Measurements from ENCODE around the gene MRPL52. TPM values are rescaled to one million over a fixed set of nuclear protein-coding genes. Genes with fewer than 3 reads are reported as not detected.
"Not testable (repeated sequence)": the region's sequence is repeated elsewhere in the genome, so short reads cannot be mapped to it uniquely, and the experiment has no call there.

The MRPL52 gene
- total and polyA plus RNA-seq, 8 donors, result 29.1 to 85.0 (median 45.8) TPM

DNA sequence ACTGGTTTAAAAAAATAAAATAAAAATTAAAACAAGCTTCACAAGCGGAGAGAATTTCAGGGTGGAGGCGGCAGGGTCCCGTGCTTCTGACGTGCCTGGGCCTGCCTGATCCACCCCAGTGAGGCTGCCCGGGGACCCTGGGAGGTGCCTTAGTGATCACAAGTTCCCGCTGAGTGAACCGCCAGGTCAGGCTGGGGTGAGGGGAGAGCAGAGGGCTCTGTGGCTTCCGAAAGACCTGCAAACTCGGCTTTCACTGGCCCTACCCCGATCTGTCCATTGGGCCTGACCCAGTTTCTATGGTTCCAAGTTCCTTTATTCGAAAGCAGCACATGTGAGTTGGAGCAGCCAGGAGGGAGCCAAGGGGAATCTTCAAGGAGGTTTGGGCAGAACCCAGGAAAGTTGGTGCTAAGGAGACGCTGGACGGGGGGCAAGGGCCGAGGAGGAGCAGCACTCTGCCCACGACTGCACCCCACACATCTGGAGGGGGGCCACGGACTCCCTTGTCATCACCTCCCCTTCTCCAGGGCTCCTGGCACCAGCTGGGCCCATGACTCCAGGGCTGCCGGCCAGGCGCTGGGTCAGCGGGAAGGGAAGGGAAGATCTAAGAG lies 19.6 kb downstream of the MRPL52 start:
- Histone ChIP-seq H3K36me3 (peaks cover 0 to 27% (median 16%) of the 10 kb centered on the region in 3 donors), H3K4me3 (no peak overlapping the region), H3K9me3 (no peaks in the 10 kb centered on the region), H3K27ac (peak overlapping the region in 3 of 4 donors; percentile 10 to 33 (median 32)), H3K27me3 (no peaks in the 10 kb centered on the region), H3K4me1 (peaks cover 12 to 16% (median 14%) of the 10 kb centered on the region in 3 donors)
- TF ChIP-seq, protein P1, sequence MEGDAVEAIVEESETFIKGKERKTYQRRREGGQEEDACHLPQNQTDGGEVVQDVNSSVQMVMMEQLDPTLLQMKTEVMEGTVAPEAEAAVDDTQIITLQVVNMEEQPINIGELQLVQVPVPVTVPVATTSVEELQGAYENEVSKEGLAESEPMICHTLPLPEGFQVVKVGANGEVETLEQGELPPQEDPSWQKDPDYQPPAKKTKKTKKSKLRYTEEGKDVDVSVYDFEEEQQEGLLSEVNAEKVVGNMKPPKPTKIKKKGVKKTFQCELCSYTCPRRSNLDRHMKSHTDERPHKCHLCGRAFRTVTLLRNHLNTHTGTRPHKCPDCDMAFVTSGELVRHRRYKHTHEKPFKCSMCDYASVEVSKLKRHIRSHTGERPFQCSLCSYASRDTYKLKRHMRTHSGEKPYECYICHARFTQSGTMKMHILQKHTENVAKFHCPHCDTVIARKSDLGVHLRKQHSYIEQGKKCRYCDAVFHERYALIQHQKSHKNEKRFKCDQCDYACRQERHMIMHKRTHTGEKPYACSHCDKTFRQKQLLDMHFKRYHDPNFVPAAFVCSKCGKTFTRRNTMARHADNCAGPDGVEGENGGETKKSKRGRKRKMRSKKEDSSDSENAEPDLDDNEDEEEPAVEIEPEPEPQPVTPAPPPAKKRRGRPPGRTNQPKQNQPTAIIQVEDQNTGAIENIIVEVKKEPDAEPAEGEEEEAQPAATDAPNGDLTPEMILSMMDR (IDR thresholded peaks at IDR 0.05), result no peak
- peak in 1 of 6 donors; percentile 38 for DNase-seq
- WGBS, 2 donors, result 78 to 82% methylated on average over 16 to 19 of the region's 19 CpGs
- no peak for ATAC-seq
- FAIRE-seq, result no peak
- intact Hi-C loops (cut with DNase I), result no loop called here

DNA sequence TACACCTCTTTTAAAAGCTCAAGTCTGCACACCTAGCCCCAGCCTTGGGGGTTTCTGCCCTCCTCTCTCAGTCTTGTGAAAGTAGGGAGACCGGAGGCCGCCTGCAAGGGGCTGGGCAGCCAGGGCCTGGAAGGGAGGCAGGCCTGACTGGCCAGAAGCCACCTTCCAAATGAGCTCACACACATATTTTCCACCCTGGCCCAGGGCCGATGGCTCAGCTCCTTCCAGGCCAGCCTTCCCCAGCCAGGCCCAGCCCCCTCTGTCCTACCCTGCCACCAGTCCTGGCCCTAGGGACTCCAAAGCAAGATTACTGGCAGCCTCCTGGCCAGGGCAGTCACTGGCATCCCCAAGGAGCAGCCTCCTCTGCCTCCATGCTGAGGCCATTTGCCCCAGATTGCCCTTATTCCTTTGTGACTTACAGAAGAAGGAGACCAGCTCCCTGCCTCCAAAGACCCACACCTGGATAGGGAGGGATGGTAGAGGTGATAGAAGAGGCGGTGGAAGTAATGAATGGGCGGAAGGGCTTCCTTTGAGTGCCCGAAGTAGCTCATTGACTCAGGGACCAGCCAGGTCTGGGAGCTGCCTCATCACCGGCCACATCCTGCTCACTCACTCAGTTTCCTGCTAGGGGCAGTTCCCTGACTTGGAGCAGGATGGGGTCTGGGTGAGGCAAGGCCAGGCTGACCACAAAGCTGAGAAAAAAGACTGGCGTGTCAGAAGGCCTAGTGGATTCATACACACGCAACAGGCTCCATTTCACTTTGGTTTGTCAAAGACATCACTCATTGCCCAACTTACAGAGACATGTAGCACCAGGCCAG lies 21.5 kb downstream of the MRPL52 start:
- 52 to 53% methylated on average over 9 of the region's 9 CpGs for WGBS, 2 donors
- Histone ChIP-seq H3K4me1 (peaks cover 12 to 16% (median 14%) of the 10 kb centered on the region in 3 donors), H3K9me3 (no peaks in the 10 kb centered on the region), H3K27ac (peak overlapping the region; percentile 38 to 85 (median 70)), H3K36me3 (peaks cover 0 to 9% (median 3%) of the 10 kb centered on the region in 3 donors), H3K4me3 (no peak overlapping the region), H3K27me3 (no peaks in the 10 kb centered on the region)
- TF ChIP-seq, protein P1 (IDR thresholded peaks at IDR 0.05), result no peak
- FAIRE-seq (no peak), DNase-seq (peak; percentile 81 to 92 (median 90)), ATAC-seq (peak; percentile 76 to 84 (median 78))
- intact Hi-C loops (cut with DNase I), result loop anchor here in 2 of 3 donors (10.0 kb wide), 2 partner anchors 196 to 296 kb away; no protein-coding TSS in a partner anchor

DNA sequence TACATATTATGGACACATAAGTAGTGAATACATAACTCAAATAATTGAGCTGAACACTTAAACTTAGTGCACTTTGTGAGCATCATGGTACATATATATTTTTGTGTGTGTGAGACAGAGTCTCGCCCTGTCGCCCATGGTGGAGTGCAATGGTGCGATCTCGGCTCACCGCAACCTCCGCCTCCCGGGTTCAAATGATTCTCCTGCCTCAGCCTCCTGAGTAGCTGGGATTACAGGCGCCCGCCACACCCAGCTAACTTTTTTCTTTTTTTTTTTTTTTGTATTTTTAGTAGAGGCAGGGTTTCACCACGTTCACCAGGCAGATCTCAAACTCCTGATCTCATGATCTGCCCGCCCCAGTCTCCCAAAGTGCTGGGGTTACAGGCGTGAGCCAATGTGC lies 22.5 kb downstream of the MRPL52 start:
- intact Hi-C loops (cut with DNase I), result loop anchor here in 2 of 3 donors (10.0 kb wide), 2 partner anchors 197 to 297 kb away; no protein-coding TSS in a partner anchor
- Histone ChIP-seq H3K27ac (peak overlapping the region in 2 of 4 donors; percentile 85), H3K4me1 (peaks cover 12 to 16% (median 14%) of the 10 kb centered on the region in 3 donors)
- H3K9me3 ChIP-seq, H3K36me3 ChIP-seq, FAIRE-seq, H3K4me3 ChIP-seq, DNase-seq, ATAC-seq, H3K27me3 ChIP-seq: not testable (repeated sequence)
- 75 to 81% methylated on average over 10 of the region's 12 CpGs for WGBS, 2 donors

DNA sequence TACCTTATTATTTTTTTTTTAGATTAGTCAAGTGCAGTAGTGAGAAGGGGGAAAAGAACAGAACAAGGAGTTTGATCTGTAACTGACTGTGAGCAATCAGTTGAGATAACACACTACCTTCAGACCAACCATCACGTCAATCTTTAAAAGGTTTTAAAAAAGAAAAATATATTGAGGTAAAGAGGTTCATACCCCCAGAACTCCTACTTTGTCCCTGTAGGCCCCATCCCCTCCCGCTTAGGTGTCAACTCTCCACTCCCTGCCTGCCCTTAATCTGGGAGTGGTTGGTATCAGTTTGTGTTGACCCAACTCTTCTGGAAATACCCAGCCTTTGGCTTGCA lies 22.9 kb downstream of the MRPL52 start:
- 36 to 42% methylated on average over 2 of the region's 2 CpGs for WGBS, 2 donors
- ATAC-seq (no peak), DNase-seq (peak in 1 of 6 donors; percentile 75), FAIRE-seq (no peak)
- Histone ChIP-seq H3K27me3 (no peaks in the 10 kb centered on the region), H3K9me3 (no peaks in the 10 kb centered on the region), H3K36me3 (no peaks in the 10 kb centered on the region), H3K27ac (peak overlapping the region in 3 of 4 donors; percentile 53 to 85 (median 85)), H3K4me3 (no peak overlapping the region), H3K4me1 (peaks cover 12 to 16% (median 14%) of the 10 kb centered on the region in 3 donors)
- TF ChIP-seq, protein P1 (IDR thresholded peaks at IDR 0.05), result no peak
- intact Hi-C loops (cut with DNase I), result loop anchor here in 2 of 3 donors (10.0 kb wide), 2 partner anchors 198 to 298 kb away; no protein-coding TSS in a partner anchor

Measured in pancreas (tissue), 10 donors.